Ammon's horn (tissue), 1 donor: ENCODE measurements around the gene PXMP4.
A peak's percentile ranks its signal among the peaks of the same experiment; 100 is the strongest.

Experiments
- DNase-seq: peaks from one replicate; pipeline ENCODE4 v3.0.0-alpha.2; 2016; ENCODE audit warnings: low spot score

PXMP4 gene

DNA sequence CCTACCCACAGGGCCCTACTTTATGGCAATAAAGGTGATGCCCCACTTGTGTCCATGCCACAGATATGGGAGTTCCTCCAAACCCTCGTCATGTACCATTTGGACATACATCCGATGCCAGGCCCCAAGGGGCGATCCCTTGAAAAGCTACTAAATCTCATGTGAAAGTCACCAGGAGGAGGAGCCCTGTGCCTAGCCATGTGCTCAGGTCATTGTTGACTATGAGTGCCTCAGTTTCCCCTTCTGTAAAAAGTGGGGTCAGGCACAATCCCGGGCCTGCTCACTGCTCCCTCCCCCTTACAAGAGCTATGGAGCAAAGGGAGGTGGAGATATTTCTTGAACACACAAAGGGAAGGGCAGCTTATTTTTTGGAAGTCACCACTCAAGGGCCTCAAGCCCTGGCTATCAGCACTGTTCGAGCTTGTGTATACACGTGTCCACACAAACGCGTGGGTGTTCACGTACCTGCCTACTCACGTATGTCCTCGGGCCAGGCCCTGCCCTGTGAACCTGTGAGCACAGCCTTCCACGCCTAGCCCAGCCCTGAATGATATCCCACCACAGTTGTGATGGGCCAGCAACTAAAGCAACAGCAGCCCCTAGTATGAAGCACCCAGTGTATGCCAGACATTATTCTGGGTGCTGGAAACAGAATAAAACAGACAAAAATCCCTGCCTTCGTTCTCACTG lies 51.5 kb downstream of the PXMP4 start:
- DNase-seq, result no peak

DNA sequence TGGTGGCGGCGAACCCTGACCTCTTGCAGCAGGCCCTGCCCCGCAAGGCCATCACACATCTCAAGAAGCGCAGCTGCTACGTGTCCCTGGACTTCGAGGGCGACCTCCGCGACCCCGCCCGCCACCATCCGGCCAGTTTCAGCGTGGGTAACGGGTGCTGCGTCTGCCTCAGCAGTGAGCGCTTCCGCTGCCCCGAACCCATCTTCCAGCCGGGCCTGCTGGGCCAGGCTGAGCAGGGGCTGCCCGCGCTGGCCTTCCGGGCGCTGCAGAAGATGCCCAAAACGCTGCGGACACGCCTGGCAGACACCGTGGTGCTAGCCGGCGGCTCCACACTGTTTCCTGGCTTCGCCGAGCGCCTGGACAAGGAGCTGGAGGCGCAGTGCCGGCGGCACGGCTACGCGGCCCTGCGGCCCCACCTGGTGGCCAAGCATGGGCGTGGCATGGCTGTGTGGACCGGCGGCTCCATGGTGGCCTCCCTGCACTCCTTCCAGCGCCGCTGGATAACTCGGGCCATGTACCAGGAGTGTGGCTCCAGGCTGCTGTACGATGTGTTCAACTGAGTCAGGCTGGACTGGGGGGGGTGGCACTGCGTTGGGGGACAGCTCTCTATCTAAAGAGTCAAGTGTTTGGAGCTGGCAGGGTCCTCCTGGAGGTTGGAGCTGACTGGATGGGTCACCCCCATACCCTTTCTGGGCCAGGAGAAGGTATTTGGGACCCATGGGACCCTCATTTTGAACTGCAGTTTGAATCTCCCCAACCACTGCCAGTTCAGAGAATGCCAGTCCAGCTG lies 52.2 kb downstream of the PXMP4 start:
- peak; percentile 86 for DNase-seq

DNA sequence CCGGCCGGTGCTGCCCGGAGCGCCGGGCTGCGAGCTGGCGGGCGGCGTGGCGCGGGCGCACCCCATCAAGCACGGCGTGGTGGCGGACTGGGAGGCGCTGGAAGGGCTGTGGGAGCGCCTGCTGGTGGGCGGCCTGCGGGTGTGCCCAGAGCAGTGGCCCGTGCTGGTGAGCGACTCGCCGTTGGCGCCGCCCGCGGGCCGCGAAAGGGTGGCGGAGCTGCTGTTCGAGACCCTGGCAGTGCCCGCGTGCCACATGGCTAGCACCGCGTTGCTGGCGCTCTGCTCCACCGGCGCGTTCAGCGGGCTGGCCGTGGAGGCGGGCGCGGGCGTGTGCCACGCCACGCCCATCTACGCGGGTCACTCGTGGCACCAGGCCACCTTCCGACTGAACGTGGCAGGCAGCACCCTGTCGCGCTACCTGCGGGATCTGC lies 52.9 kb downstream of the PXMP4 start:
- DNase-seq, result no peak

DNA sequence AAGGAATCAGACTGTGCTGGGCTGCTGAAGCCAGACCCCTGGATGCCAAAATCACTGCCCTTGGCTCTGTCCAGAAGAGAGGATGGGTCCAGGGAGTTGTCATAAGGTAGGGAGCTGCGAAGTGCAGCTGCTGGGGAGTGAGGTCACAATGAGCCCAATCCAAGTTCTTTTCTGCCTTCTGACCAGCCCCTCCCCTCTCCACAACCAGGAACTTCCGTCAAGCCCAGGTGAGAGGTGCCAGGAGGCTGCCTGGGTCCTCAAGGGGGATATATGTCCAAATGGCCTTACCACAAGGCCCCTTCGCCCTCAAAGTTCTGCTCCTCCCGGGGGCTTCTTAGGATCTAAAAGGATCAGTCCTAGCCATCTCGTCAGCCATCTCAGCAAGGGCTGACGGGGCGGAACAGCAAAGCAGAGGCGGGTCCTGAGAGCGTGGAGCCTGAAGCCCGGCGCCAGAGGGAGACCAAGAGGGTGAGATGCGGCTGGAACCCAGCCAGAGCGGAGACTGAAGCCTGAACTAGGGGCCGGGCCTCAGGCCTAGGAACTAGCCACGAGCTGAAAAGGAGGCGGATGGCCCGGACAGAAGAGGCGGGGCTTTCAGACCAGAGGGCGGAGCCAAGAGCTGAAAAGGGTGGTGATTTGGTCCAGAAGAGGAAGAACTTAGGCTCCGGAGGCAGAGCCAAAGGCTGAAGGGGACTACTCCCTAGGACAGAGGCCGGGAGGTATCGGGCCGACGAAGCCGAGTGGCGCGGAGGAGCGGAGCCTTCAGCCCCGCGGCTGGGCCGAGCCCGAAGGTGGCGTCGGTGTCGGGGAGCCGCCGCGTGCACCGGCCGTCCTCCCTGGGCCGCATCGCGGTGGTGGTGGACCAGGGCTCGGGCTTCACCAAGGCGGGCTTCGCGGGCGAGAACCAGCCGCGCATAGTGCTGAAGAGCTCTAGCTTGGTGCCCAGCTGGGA lies 53.5 kb downstream of the PXMP4 start, which contains the start of gene ACTL10:
ACTL10 (plus strand) TSS at position 651 of the 952 bp plus-strand sequence. CDS start 555 bp downstream, outside the sequence.
- peak; percentile 97 for DNase-seq

- DNase-seq, result no peak
Measured at GRCh38 chr20:33664762-33665144, 55.4 kb downstream of the PXMP4 start.

DNA sequence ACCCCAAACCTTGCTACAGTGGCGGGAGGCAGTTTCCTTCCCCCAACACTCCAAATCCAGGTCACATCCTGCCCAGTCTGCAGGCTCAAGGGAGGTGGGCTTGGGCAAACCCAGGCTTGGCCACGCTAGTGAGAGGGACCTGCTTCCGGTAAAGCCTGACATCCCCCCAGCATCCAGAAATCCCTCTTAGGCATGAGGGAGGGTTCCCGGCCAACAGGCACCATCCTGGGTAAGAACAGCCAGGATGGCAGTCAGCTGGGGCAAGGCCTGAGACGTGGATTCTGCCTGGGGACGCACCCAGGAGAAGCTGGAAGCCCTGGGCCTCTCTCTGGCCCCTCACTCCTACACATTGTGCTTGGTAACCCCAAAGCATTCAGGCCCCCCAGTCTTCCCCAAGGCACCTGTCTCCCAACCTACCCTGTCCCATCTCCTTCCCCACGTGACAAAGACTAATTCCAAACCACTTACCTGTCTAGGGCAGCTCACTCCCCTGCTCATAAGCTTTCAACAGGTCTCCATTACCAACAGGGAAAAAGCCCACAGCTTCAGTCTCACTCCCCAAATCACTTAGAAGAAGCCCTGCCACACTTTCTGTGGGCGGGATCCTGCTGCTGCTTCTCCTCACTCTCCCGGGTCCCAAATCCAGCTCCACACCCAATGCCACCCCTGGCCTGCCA lies 55.9 kb downstream of the PXMP4 start:
- no peak for DNase-seq

DNA sequence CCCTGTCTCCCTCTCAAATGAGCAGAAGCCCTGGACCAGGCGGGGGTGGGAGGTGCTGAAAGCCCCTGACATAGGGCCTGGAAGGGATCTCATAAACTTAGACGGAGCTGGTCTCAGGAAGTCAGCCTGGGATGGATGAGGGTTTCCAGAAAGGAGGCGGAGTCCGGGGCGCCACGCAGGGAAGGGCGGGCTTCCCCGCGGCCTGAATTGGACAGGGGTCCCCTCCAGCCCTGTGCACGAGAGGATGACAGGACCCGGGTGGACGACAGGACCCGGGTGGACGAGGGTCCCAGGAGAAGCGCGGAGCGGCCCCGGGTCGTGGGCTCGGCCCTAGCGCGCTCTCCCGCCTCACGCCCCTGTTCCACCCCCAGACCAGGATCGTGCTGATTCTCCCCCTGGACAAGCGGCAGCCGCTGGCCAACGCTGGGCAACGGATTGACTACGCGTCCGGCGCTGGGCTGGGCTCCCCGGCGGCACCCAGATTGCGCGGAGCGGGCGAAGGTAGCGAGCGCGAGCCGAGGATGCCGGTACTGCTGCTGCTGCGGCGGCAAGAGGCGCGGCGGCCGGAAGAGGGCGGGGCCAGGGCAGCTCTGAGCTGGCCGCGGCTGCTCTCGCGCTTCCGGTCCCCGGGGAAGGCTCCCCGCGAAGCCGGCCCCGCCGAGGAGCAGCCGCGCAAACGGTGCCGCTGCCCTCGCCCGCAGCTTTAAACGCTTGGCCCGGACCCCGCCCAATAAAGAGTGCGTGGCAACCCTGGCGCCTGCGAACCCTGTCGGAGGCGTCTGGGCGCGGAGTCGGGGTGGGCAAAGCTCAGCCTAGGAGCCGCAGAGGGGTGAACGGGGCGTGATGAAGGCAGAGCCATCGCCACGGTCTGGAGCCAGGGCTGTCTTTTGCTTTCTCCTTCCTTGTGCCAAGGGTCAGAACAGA lies 56.7 kb downstream of the PXMP4 start:
- DNase-seq, result peak; percentile 88

GRCh38 chr20:33662172-33662571 lies 57.9 kb downstream of the PXMP4 start, which contains the start of gene C20orf144:
TSS of gene C20orf144 (plus strand) at chr20:33662327. CDS start at chr20:33662346, 19 bp downstream.
- DNase-seq, result no peak

DNA sequence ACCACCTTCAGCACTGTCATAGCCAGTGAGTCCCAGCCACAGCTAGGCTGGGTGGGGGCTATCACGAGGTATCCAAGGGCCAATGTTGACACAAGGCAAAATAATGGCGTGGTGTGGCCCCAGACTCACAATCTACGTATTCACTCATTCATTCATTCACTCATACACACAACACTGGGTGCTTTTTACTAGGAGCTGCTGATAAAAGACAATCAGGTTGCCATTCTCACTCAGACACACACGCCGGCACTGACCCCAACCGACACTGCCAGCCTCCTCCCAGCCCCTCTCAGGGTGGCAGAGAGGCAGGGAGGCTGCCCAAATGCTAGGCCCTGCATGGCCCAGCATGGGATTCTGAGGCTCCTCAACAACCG lies 59.4 kb downstream of the PXMP4 start:
- no peak for DNase-seq

DNA sequence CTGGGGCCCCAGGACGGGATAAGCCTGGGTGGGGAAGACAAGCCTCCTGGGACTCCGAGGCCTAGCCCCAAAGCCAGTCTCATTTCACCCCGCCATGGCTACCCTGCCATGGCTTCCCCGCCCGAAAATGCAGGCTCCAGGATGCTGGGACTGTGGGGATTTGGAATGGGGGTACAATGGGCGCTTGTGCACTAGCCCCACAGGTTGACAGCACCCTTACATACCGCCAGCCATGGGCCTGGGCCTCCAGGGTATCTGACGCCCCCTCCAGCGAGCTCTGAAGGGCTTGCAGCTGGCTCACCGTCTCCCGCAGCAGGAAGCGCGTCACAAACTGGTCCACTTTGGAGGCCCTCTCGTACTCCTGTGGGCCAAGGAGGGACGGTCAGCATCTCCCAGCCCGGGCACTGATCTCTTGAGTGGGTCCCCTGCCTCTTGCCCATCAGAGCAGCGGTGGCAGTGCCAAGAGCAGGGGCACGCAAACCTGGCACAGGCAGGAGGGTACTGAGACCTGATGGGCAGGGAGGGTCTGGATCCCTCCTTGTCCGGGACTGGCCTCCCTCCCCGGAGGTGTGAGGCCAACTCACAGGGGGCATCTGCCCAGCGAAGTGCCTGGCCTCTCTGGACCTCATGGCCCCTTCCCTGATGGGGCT lies 60.0 kb downstream of the PXMP4 start:
- DNase-seq, result no peak

- no peak for DNase-seq
Measured at GRCh38 chr20:33659341-33660034, 60.6 kb downstream of the PXMP4 start.

DNA sequence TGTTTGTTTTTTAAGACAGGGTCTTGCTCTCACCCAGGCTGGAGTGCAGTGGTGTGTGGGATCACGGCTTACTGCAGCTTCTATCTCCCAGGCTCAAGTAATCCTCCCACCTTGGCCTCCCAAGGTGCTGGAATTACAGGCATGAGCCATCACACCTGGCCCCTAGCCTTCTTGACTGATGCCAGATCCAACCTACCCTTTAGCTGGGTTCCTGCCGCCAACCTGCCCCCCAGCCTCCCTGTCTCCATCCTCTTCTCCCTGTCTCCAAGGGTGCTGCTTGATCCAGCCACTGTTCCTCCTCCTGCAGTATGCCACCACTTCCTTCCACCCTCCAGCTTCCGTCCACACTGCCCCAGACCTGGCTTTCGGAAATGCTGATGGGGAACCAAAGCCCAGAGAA lies 61.2 kb downstream of the PXMP4 start:
- no peak for DNase-seq

GRCh38 chr20:33658510-33658909 lies 61.6 kb downstream of the PXMP4 start:
- DNase-seq, result no peak

- no peak for DNase-seq
Measured at GRCh38 chr20:33657704-33658095, 62.4 kb downstream of the PXMP4 start.

DNA sequence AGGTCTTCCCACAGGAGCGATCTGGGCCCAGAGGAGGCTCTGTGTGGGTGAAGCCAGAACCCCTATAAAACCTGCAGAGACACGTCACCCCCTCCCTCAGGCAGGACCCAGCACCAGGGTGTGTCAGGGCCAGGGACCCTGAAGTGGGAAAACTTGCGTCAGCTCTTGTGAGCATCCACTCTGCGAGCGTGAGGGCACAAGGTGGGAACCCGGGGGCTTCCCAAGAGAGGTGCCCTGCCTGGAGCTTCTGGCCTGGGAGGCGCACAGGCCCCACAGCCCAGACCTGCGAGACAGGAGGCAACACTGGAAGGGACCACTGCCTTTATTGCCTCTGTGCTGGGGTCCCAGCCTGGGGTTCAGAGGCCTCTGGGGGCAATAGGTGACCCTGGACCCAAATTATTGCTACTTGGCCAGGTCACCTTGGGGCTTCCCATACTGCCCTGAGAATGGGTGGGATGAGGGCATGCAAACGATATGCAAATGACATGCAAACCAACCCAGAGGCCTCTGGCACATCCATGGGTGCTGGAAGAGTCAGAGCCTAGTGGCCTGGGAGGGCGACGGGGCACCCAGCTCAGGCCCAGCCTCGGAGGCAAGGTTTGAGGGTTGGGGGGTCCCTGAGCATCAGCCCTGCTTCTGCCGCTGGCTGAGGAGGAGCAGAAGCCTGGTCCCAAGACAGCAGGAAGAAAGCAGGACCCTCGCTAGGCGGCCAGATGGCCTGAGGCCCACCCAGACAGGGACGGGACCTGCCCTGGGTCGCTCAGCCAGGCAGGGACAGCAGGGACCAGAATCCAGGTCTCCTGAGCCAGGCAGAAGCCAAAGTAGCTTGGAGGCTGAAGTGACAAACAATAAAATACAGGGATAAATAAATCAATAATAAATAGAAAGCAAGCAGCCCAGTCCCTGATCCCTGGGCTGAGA lies 63.1 kb downstream of the PXMP4 start:
- DNase-seq, result no peak

DNA sequence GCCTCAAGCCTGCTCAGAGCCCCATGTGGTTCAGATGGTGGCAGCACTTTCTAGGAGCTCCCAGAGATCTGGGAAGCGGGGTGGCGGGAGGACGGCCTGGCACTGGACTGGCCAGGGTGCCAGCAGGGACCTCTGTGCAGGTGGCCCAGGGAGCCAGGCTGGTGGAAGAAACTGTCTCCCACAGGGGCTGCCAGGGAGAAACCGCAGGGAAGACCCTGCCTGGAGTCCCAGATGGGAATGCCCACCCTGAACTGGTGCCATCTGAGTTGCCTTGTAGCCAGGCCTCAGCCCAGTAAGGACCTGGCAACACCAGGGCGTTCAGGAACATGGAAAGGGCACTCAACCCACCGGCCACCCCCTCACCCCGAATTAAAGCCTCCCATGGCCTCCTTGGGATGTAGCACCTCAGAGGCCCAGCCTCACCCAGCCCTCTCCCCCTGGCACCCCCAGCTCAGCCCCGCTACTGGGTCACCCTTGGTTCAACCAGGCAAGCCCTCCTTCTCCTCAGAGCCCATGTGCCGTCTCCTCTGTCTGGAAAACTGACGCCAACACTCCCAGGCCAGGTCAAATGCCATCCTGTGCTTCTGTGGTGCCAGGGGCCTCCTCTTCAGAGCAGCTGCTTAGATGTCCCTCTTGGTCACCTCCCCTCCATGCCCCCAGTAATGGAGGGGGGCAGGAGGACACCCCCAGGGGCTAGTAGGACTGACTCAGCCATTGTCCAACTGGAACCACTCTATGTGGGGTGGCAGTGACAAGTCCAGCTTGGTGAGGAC lies 63.9 kb downstream of the PXMP4 start:
- DNase-seq, result no peak

DNA sequence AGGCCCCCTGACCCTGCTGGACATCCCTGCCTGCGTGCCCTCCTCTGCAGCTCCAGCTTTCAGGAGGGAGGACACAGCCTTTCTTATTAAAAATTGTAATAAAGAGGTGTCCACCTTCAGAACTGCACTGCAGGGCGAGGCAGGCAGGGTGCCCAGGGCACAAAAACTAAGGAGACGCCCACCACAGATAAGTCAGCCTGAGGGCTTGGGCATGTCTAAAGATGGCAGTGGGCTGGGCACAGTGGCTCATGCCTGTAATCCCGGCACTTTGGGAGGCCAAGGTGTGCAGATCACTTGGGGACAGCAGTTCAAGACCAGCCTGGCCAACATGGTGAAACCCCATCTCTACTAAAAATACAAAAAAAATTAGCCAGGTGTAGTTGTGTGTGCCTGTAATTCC lies 64.9 kb downstream of the PXMP4 start:
- no peak for DNase-seq
